Measurements from ENCODE around the gene TRIM69. TPM values are rescaled to one million over a fixed set of nuclear protein-coding genes. Genes with fewer than 3 reads are reported as not detected.

The TRIM69 gene
- total and polyA plus RNA-seq, 2 of the 8 experiments (the other 6 are each of a cell fraction or from before 2014, with no cell fraction given): 4.3 to 6.2 TPM

- TF ChIP-seq MAFK (IDR thresholded peaks at IDR 0.05; ENCODE audit: low read depth, low read length) (no peak), BCL11A (IDR thresholded peaks at IDR 0.05; ENCODE audit: low read depth in 2 of 2, low read length in 2 of 2) (no peak), CEBPB (IDR thresholded peaks at IDR 0.05; ENCODE audit: low read depth, low read length) (no peak), ZNF274 (IDR thresholded peaks at IDR 0.05; ENCODE audit: borderline replicate concordance, extremely low read depth, low read length) (no peak), PHF8 (conservative IDR thresholded peaks at IDR 0.05; ENCODE audit: low read depth, low read length) (no peak)
These were observed 23.9 kb upstream of the TRIM69 start (continued) for GRCh38 chr15:44712346-44713005.

All from H1 (cell line).